IMR-90 (cell line): ENCODE data around the gene KRT1. TPM values are rescaled to one million over a fixed set of nuclear protein-coding genes. Genes with fewer than 3 reads are reported as not detected.

Experiments used
- ATAC-seq: fragments of 200-7000 bp; cut with Tn5 transposase; 2 replicates; pipeline ENCODE4 v1.9.1; 2020; ENCODE audit warnings: low read depth, mild to moderate bottlenecking, moderate library complexity
- BruUV-seq: library from RNA; stranded (reverse); fragments of 400-500 nt; replicated peaks from 2 replicates; lab custom pipeline; 2021; lab: Mats Ljungman, UMichigan
- CTCF ChIA-PET: fragments of 300-600 bp; formaldehyde crosslinking; extraction: SDS; loops from one replicate; lab custom pipeline; 2021; ENCODE audit warnings: antibody characterized with exemption; lab: Yijun Ruan, JAX
- POLR2A ChIA-PET: fragments of 300-600 bp; sonication (Branson Sonifier 250); formaldehyde crosslinking; loops from one replicate; lab custom pipeline; 2022; ENCODE audit warnings: antibody characterized with exemption; ENCODE audit not compliant: unreplicated experiment; lab: Charles Lee
- DNase-seq: peaks from one replicate; pipeline ENCODE4 v3.0.0; 2013
- H2AFZ ChIP-seq: replicated peaks from 2 replicates; pipeline ENCODE3; 2013; ENCODE audit warnings: low read length, mild to moderate bottlenecking; ENCODE audit not compliant: poor library complexity
- H2AK5ac ChIP-seq: 2 replicates; pipeline ENCODE4 v1.6.1; 2013; ENCODE audit warnings: low read depth, low read length, inconsistent platforms
- H2AK9ac ChIP-seq: replicated peaks from 2 replicates; pipeline ENCODE3; 2013; ENCODE audit warnings: mild to moderate bottlenecking, low read depth, low read length, moderate library complexity; ENCODE audit not compliant: poor library complexity
- H2BK120ac ChIP-seq: 2 replicates; pipeline ENCODE4 v1.6.1; 2013; ENCODE audit warnings: low read depth, low read length, inconsistent platforms
- H2BK15ac ChIP-seq: 3 replicates; pipeline ENCODE4 v1.6.1; 2013; ENCODE audit warnings: low read depth, low read length, inconsistent platforms
- H2BK20ac ChIP-seq: 2 replicates; pipeline ENCODE4 v1.6.1; 2013; ENCODE audit warnings: low read depth, mild to moderate bottlenecking, inconsistent platforms, low read length, moderate library complexity
- H2BK5ac ChIP-seq: 2 replicates; pipeline ENCODE4 v1.6.1; 2013; ENCODE audit warnings: mild to moderate bottlenecking, low read depth, low read length, inconsistent platforms; ENCODE audit not compliant: poor library complexity, severe bottlenecking
- H3K14ac ChIP-seq: replicated peaks from 2 replicates; pipeline ENCODE4 v1.6.1; 2013; ENCODE audit warnings: low read depth, low read length, inconsistent platforms
- H3K18ac ChIP-seq: 2 replicates; pipeline ENCODE4 v1.6.1; 2013; ENCODE audit warnings: low read depth, low read length, control low read depth
- H3K23ac ChIP-seq: 2 replicates; pipeline ENCODE4 v1.6.1; 2013; ENCODE audit warnings: low read depth, low read length, inconsistent platforms
- H3K27ac ChIP-seq: 2 replicates; pipeline ENCODE4 v1.5.1; 2013; ENCODE audit warnings: mild to moderate bottlenecking, control low read depth, low read length; ENCODE audit not compliant: insufficient read depth
- H3K27me3 ChIP-seq: 2 replicates; pipeline ENCODE4 v1.6.1; 2013; ENCODE audit warnings: low read length; ENCODE audit not compliant: control insufficient read depth, insufficient read depth
- H3K36me3 ChIP-seq: 2 replicates; pipeline ENCODE4 v1.6.1; 2013; ENCODE audit warnings: low read length, mixed read lengths; ENCODE audit not compliant: control insufficient read depth, insufficient read depth
- H3K4ac ChIP-seq: 2 replicates; pipeline ENCODE4 v1.6.1; 2013; ENCODE audit warnings: low read depth, low read length, inconsistent platforms
- H3K4me1 ChIP-seq: 2 replicates; pipeline ENCODE4 v1.6.1; 2013; ENCODE audit warnings: low read length, mixed read lengths; ENCODE audit not compliant: control insufficient read depth, insufficient read depth
- H3K4me2 ChIP-seq: 2 replicates; pipeline ENCODE4 v1.6.1; 2013; ENCODE audit warnings: low read depth, mild to moderate bottlenecking, control low read depth, low read length, moderate library complexity
- H3K4me3 ChIP-seq: 2 replicates; pipeline ENCODE4 v1.5.1; 2013; ENCODE audit warnings: low read depth, mild to moderate bottlenecking, control low read depth, low read length, moderate library complexity; ENCODE audit not compliant: insufficient read depth
- H3K56ac ChIP-seq: 2 replicates; pipeline ENCODE4 v1.6.1; 2013; ENCODE audit warnings: low read length, inconsistent platforms; ENCODE audit not compliant: insufficient read depth; ENCODE audit errors: extremely low read depth
- H3K79me1 ChIP-seq, 2 experiments: 2 replicates each; pipeline ENCODE4 v1.6.1; 2013; ENCODE audit warnings: low read length in 2 of 2, inconsistent platforms in 1 of 2, low read depth in 1 of 2
- H3K9ac ChIP-seq: 2 replicates; pipeline ENCODE4 v1.6.1; 2013; ENCODE audit warnings: low read depth, low read length, control low read depth
- H3K9me1 ChIP-seq: 2 replicates; pipeline ENCODE4 v1.6.1; 2013; ENCODE audit warnings: low read length, inconsistent platforms; ENCODE audit not compliant: insufficient read depth
- H3K9me3 ChIP-seq: 2 replicates; pipeline ENCODE4 v1.6.1; 2013; ENCODE audit warnings: low read length; ENCODE audit not compliant: control insufficient read depth, insufficient read depth
- H4K20me1 ChIP-seq: 2 replicates; pipeline ENCODE4 v1.6.1; 2013; ENCODE audit warnings: low read length, inconsistent platforms; ENCODE audit not compliant: insufficient read depth
- H4K5ac ChIP-seq: 2 replicates; pipeline ENCODE4 v1.6.1; 2013; ENCODE audit warnings: mild to moderate bottlenecking, low read depth, low read length, control low read depth
- H4K8ac ChIP-seq, 2 experiments: 2 replicates each; pipeline ENCODE4 v1.6.1; 2013; ENCODE audit warnings: low read depth in 2 of 2, low read length in 2 of 2, control low read depth in 1 of 2, inconsistent platforms in 1 of 2
- H4K91ac ChIP-seq: 2 replicates; pipeline ENCODE4 v1.6.1; 2013; ENCODE audit warnings: low read depth, low read length, inconsistent platforms; ENCODE audit not compliant: insufficient read depth
- BHLHE40 ChIP-seq: fragments of 150-350 bp; IDR thresholded peaks from 2 replicates; pipeline ENCODE4 v1.6.1; 2016; ENCODE audit warnings: mild to moderate bottlenecking, low read depth, low read length
- MAFK ChIP-seq: IDR thresholded peaks from 2 replicates; pipeline ENCODE4 v1.6.1; 2012; ENCODE audit warnings: low read depth, low read length, improper control_type of control experiment
- POLR2A ChIP-seq: IDR thresholded peaks from 2 replicates; pipeline ENCODE4 v1.6.1; 2012; ENCODE audit warnings: mild to moderate bottlenecking, low read depth, low read length
- WGBS, 2 experiments: methylation state at CpG; one replicate each; pipeline versions ENCODE4 v1.1.5 to v1.1.7; 2013; ENCODE audit warnings: missing lambda C conversion rate in 2 of 2; ENCODE audit not compliant: insufficient read length in 1 of 2; ENCODE audit errors: extremely low coverage in 2 of 2; 5-methylcytosine and 5-hydroxymethylcytosine counted together
- dilution Hi-C: fragments of 300-500 bp; cut with HindIII; formaldehyde crosslinking; loops from one replicate; pipeline ENCODE4 v1.14.3; 2018; ENCODE audit warnings: low sequenced_read_pairs; ENCODE audit not compliant: unreplicated experiment
- in situ Hi-C: fragments of 300-500 bp; cut with MboI; formaldehyde crosslinking; loops from 3 replicates; pipeline ENCODE4 v1.14.3; 2019; ENCODE audit warnings: low sequenced_read_pairs, inconsistent platforms, mixed read lengths
- intact Hi-C: fragments of 100-400 bp; cut with micrococcal nuclease; formaldehyde crosslinking; loops from 2 replicates; pipeline ENCODE4 v1.10.0; 2022
- polyA plus RNA-seq, 3 experiments: library from polyadenylated mRNA; depleted of rRNA; stranded (reverse); fragments of >200 nt; gene quantifications; 2 replicates each; pipeline ENCODE4 v1.2.3, GENCODE V29; 2012; ENCODE audit warnings: low replicate concordance in 1 of 3
- total RNA-seq: library from RNA; depleted of rRNA; stranded (reverse); fragments of >200 nt; gene quantifications from 2 replicates; pipeline ENCODE4 v1.2.3, GENCODE V29; 2012
- TF ChIP-seq, protein P1 (sequence below): conservative IDR thresholded peaks from 2 replicates; pipeline ENCODE4 v1.5.1; 2012; ENCODE audit warnings: mild to moderate bottlenecking, low read depth, low read length, improper control_type of control experiment

KRT1 gene
- total and polyA plus RNA-seq, 2 of the 4 experiments (the other 2 are of a cell fraction) = not detected

DNA sequence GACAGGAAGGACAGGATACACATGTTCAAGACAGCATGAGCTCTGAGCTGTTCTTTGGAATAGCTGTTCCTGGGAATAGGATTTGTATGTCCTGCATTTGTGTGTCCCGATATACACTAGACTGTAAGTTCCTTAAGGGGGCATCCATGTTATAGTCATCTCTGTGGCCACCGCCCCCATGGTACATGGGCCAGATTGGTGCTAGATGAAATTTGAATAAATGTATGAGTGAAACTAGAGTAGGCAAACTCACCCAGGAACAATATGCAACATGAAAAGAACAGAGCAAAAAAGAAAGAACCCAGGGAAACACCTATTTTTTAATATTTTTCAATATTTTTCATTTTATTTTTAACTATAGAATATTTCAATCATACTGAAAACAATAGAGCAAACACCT lies 48.2 kb upstream of the KRT1 start:
- CTCF ChIA-PET = no interaction called here
- dilution Hi-C loops = no loop called here
- no CpG with 5 or more reads among the region's 2 CpGs for WGBS, 2 experiments

More for the DNA sequence above, 48.2 kb upstream of the KRT1 start:
- TF ChIP-seq, protein P1, sequence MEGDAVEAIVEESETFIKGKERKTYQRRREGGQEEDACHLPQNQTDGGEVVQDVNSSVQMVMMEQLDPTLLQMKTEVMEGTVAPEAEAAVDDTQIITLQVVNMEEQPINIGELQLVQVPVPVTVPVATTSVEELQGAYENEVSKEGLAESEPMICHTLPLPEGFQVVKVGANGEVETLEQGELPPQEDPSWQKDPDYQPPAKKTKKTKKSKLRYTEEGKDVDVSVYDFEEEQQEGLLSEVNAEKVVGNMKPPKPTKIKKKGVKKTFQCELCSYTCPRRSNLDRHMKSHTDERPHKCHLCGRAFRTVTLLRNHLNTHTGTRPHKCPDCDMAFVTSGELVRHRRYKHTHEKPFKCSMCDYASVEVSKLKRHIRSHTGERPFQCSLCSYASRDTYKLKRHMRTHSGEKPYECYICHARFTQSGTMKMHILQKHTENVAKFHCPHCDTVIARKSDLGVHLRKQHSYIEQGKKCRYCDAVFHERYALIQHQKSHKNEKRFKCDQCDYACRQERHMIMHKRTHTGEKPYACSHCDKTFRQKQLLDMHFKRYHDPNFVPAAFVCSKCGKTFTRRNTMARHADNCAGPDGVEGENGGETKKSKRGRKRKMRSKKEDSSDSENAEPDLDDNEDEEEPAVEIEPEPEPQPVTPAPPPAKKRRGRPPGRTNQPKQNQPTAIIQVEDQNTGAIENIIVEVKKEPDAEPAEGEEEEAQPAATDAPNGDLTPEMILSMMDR = no peak
- no peak for TF ChIP-seq MAFK
- no peak for TF ChIP-seq POLR2A
- TF ChIP-seq BHLHE40 = no peak
- Histone ChIP-seq H2AK9ac (no peak overlapping the region), H2AK5ac (no peak overlapping the region), H3K23ac (no peak overlapping the region), H4K20me1 (no peaks in the 10 kb centered on the region), H3K27me3 (peaks cover 6% of the 10 kb centered on the region), H2AFZ (no peak overlapping the region), H2BK5ac (no peak overlapping the region), H3K36me3 (no peaks in the 10 kb centered on the region), H3K4me1 (no peaks in the 10 kb centered on the region), H4K8ac (no peak overlapping the region), H3K9ac (no peak overlapping the region), H4K5ac (no peak overlapping the region), H3K14ac (no peak overlapping the region), H3K4me2 (no peak overlapping the region), H3K18ac (no peak overlapping the region), H4K91ac (no peak overlapping the region), H3K9me3 (no peaks in the 10 kb centered on the region), H3K4ac (no peak overlapping the region), H3K4me3 (no peak overlapping the region), H3K56ac (no peak overlapping the region), H3K79me1 (no peaks in the 10 kb centered on the region), H3K9me1 (no peaks in the 10 kb centered on the region), H2BK20ac (no peak overlapping the region), H3K27ac (no peak overlapping the region), H2BK15ac (no peak overlapping the region), H2BK120ac (no peak overlapping the region)
- in situ Hi-C loops = no loop called here
- no peak for ATAC-seq
- BruUV-seq = no TSS peak
- intact Hi-C loops = loop anchor here (10.0 kb wide), 1 partner anchor 136 kb away; no protein-coding TSS in a partner anchor
- POLR2A ChIA-PET = no interaction called here
- DNase-seq = no peak
